ENCODE measurements around the gene TTLL9. TPM values are rescaled to one million over a fixed set of nuclear protein-coding genes. Genes with fewer than 3 reads are reported as not detected.

The TTLL9 gene
- total RNA-seq, 8 experiments from 2014 or later: 0.76 to 12.0 (median 2.5) TPM

DNA sequence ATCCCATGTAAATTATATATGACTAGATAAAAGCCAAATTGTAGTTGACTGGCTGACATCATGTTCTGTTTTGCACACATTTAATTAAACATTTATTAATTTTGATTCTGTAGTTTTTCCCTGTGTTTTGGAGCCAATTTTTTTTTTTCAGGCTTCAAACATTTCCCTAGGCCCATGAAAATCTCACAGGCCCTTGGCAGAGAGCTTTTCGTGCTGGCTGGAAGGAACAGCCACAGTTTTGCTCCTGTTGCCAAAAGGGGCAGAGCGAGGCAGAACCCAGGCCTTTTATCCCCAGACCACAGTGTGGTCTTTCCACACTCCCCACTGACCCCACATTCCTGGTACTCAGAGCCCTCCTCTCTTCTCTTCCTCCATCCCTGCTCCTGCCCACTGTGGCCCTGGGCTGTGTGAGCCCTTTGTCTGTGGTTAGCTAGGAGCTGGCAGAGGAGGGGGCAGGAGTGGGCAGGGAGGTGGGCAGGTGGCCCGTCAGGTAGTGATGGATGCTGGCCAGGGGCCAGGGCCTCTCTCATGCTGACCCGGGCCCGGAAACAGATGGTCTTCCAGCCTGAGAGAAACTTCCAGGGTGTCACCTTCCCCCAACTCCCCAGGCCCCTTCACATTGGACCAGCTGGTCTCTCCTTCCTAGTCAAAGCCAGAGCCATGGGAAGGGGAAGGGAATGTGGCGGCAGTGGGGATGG, 120.4 kb downstream of the TTLL9 start:
- no peaks in the 10 kb centered on the region for H3K4me1 ChIP-seq (replicated peaks in 1 of 2)
- H3K27ac ChIP-seq: no peak overlapping the region
- in situ Hi-C loops (cut with MboI; ENCODE audit: low pct_unique_long_range_greater_than_20kb in 2 of 9, low sequenced_read_pairs in 9 of 9, unreplicated experiment in 9 of 9): no loop called here
- peak in 1 of 8 experiments; percentile 33 for ATAC-seq (replicated peaks in 6 of 8)
- H3K4me3 ChIP-seq: no peak overlapping the region
- 17 to 88% (median 52%) methylated on average over 1 to 4 of the region's 6 CpGs; no CpG with 5 or more reads in 5 of the 10 experiments for WGBS, 10 experiments

DNA sequence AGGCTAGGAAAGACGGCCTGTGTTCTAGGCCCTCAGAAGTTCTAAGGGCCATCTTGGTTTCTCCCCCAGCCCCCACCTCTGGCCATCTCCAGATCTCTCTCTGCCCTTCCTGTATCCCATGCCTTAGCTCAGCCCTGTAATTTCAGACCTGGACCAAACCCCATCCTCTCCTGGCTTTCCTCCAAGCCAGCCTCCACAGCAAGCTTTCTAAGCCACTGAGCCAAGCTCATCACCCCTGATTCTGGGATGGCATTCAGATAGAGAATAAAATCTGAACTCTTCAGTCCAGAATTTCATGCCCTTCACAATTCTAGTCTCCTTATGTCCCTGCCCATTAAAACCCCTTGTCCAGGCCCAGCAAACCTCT, 120.9 kb downstream of the TTLL9 start:
- WGBS, 10 experiments: 13 to 67% methylated on average over 1 of the region's 1 CpG; no CpG with 5 or more reads in 8 of the 10 experiments
- H3K4me3 ChIP-seq: no peak overlapping the region
- no peak overlapping the region for H3K27ac ChIP-seq
- H3K4me1 ChIP-seq (replicated peaks in 1 of 2): no peaks in the 10 kb centered on the region
- in situ Hi-C loops (cut with MboI; ENCODE audit: low pct_unique_long_range_greater_than_20kb in 2 of 9, low sequenced_read_pairs in 9 of 9, unreplicated experiment in 9 of 9): no loop called here
- ATAC-seq (replicated peaks in 6 of 8): no peak

DNA sequence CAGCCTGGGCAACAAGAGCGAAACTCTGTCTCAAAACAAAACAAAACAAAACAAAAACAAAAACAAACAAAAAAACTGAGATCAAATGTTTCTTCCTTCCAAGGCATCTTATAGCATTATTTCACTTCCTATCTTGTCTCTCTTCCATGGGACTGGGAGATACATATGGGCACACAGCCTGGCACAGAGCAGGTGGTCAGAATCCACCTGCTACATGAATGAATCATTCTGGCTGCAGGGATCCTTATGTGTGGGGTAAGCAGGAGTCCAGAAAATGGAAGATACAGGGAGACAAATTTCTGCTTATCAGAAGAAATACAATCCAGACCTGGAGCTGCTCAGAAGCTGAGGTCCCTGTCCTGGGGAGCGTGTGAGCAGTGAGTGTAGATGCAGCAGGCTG, 121.7 kb downstream of the TTLL9 start:
- ATAC-seq (replicated peaks in 6 of 8): no peak
- no peak overlapping the region for H3K4me3 ChIP-seq
- in situ Hi-C loops (cut with MboI; ENCODE audit: low pct_unique_long_range_greater_than_20kb in 2 of 9, low sequenced_read_pairs in 9 of 9, unreplicated experiment in 9 of 9): no loop called here
- H3K4me1 ChIP-seq (replicated peaks in 1 of 2): no peaks in the 10 kb centered on the region
- 0 to 100% (median 57%) methylated on average over 1 to 2 of the region's 2 CpGs; no CpG with 5 or more reads in 2 of the 10 experiments for WGBS, 10 experiments
- no peak overlapping the region for H3K27ac ChIP-seq

Other genes starting within 250 kb of the TTLL9 start
- gene COX4I2, start 232.7 kb upstream of the TTLL9 start, total RNA-seq: not detected
- gene BCL2L1, start 147.8 kb upstream of the TTLL9 start, total RNA-seq: 10 to 100 TPM; 23.8 to 80.9 (median 37.7) TPM
- gene TPX2, start 131.3 kb upstream of the TTLL9 start, total RNA-seq: 10 to 100 TPM in 3 of 8 experiments, 1 to 10 TPM in 5; 1.1 to 75.3 (median 6.1) TPM
- gene MYLK2, start 51.3 kb upstream of the TTLL9 start, total RNA-seq: 1 to 10 TPM in 1 of 8 experiments, under 1 TPM in 7; 0.16 to 1.1 (median 0.51) TPM
- 10 to 100 TPM in 1 of 8 experiments, 1 to 10 TPM in 2, under 1 TPM in 4, not detected in 1; 0.31 to 35.7 (median 0.64) TPM for gene FOXS1, start 25.0 kb upstream of the TTLL9 start, total RNA-seq
- 10 to 100 TPM in 5 of 8 experiments, 1 to 10 TPM in 3; 1.8 to 30.0 (median 14.5) TPM for gene DUSP15, start 107 bp upstream of the TTLL9 start, total RNA-seq
- gene PDRG1, start 81.4 kb downstream of the TTLL9 start, total RNA-seq: 10 to 100 TPM; 16.4 to 46.5 (median 22.2) TPM
- 10 to 100 TPM in 4 of 8 experiments, 1 to 10 TPM in 2, under 1 TPM in 2; 0.13 to 35.6 (median 9.1) TPM for gene XKR7, start 97.5 kb downstream of the TTLL9 start, total RNA-seq
- gene CCM2L, start 139.8 kb downstream of the TTLL9 start, total RNA-seq: 1 to 10 TPM in 2 of 8 experiments, under 1 TPM in 4, not detected in 2; 0.15 to 1.4 (median 0.84) TPM
- 10 to 100 TPM in 3 of 8 experiments, under 1 TPM in 5; 0.11 to 73.4 (median 0.56) TPM for gene HCK, start 181.6 kb downstream of the TTLL9 start, total RNA-seq
- gene TM9SF4, start 239.1 kb downstream of the TTLL9 start, total RNA-seq: 10 to 100 TPM; 23.9 to 68.4 (median 38.6) TPM

All from motor neuron (in vitro differentiated cells).